ENCODE data around the gene KRT222.

Gene KRT222

DNA sequence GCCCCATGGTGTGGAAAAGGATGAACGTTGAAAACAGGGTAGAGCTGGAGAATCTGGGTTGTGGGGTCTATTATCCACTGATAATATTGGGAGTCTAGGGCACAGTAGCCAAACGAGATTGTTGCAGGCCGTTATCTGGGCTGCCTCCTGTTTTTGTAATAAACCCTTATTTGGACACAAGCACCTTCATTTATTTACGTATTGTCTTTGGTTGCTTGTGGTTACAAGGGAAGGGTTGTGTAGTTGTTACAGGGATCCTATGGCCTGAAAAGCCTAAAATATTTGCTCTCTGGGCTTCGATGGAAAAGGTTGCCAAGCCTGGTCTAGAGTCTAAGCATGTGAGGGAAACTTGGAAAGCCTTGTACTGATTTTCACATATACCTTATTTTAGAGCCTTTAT, 13.0 kb downstream of the KRT222 start:
- Histone ChIP-seq H3K4me1 (ENCODE audit: insufficient read depth, low read length) (peaks cover 8% of the 10 kb centered on the region), H3K27me3 (ENCODE audit: control insufficient read depth in 1 of 2, insufficient read depth in 2 of 2, low read length in 2 of 2) (no peaks in the 10 kb centered on the region), H3K9me3 (ENCODE audit: low read length) (no peaks in the 10 kb centered on the region), H3K4me3 (ENCODE audit: low read depth in 1 of 2, low read length in 2 of 2) (no peak overlapping the region), H3K27ac (ENCODE audit: low read depth, low read length) (no peak overlapping the region), H3K36me3 (ENCODE audit: insufficient read depth, low read length) (no peaks in the 10 kb centered on the region), H3K9ac (ENCODE audit: low read length) (no peak overlapping the region)

DNA sequence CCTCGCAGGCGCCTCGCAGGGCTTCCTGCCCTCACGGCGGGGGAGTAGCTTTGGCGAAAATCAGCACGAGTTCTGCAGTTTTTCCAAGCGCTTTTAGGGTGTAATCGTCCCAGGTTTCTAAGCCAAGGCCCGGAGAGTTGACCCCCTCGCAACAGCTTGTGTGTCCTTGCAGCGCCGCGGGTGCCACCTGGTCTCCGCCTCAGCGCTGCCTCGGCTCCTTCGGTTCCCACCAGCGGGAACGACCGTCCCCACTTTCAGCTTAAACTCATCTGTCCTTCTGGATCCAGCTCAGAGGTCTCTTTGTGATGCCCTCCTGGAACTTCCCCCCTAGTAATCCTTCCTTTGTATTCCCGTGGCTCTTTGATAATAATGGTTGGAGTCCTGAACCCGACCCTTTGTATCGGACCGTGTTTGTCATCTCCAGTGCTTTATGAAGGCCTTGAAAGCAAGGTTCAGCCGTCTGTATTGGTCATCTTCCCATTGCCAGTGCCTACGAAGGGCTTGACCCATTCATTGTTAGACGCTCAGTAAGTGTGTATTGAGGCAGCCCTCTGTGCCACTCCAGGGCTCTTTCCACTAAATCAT, 16.5 kb downstream of the KRT222 start:
- Histone ChIP-seq H3K27ac (ENCODE audit: low read depth, low read length) (peak overlapping the region; percentile 95), H3K9me3 (ENCODE audit: low read length) (no peaks in the 10 kb centered on the region), H3K4me1 (ENCODE audit: insufficient read depth, low read length) (peaks cover 30% of the 10 kb centered on the region), H3K4me3 (ENCODE audit: low read depth in 1 of 2, low read length in 2 of 2) (peak overlapping the region; percentile 82 to 98), H3K36me3 (ENCODE audit: insufficient read depth, low read length) (peaks cover 13% of the 10 kb centered on the region), H3K9ac (ENCODE audit: low read length) (peak overlapping the region; percentile 93), H3K27me3 (ENCODE audit: control insufficient read depth in 1 of 2, insufficient read depth in 2 of 2, low read length in 2 of 2) (no peaks in the 10 kb centered on the region)

DNA sequence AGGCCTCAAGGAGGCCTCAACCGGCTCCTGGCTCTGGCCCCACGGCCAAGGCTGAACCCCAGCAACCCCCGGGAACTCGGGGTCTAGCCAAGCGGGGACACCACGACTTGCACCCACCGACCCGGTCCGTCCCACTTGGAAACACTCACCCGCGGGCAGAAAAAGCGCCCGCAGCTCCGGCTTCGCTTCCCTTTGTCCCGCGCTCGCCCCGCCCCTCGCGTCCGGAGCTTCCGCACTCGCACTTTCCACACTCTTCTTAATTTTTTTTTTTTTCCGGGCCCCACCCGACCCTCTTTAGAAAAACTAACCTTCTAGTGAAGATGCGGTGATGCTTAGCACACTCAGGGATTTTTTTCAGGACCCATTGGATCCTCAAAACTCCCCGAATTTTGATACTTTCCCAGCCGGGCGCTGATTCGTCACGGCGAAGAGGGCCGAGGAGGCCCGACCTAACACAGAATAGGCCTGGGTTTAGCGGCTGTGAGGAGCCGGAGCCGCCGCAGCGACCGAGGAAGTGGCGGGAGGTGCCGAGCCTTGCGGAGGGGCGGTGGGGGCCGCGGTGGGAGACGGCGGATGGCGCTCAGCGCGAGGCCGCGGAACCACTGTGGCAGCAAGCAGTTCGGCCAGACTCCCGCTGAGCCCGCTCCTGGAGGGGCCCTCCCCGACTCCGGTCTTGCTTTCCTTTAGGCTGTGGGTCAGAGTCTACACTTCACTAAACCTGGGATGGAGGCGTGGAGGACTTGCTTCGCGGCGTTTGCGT, 17.2 kb downstream of the KRT222 start, which contains the start of gene SMARCE1:
TSS of gene SMARCE1 (minus strand) at position 195 of the 760 bp plus-strand sequence. CDS start 2,016 bp downstream, outside the sequence.
- Histone ChIP-seq H3K9ac (ENCODE audit: low read length) (peak within 1 kb of the TSS; percentile 93), H3K4me3 (ENCODE audit: low read depth in 1 of 2, low read length in 2 of 2) (peak within 1 kb of the TSS; percentile 82 to 98), H3K36me3 (ENCODE audit: insufficient read depth, low read length) (peaks cover 15% of the 10 kb centered on the region), H3K9me3 (ENCODE audit: low read length) (no peaks in the 10 kb centered on the region), H3K27ac (ENCODE audit: low read depth, low read length) (peak within 1 kb of the TSS; percentile 95), H3K27me3 (ENCODE audit: control insufficient read depth in 1 of 2, insufficient read depth in 2 of 2, low read length in 2 of 2) (no peaks in the 10 kb centered on the region), H3K4me1 (ENCODE audit: insufficient read depth, low read length) (peaks cover 34% of the 10 kb centered on the region)

DNA sequence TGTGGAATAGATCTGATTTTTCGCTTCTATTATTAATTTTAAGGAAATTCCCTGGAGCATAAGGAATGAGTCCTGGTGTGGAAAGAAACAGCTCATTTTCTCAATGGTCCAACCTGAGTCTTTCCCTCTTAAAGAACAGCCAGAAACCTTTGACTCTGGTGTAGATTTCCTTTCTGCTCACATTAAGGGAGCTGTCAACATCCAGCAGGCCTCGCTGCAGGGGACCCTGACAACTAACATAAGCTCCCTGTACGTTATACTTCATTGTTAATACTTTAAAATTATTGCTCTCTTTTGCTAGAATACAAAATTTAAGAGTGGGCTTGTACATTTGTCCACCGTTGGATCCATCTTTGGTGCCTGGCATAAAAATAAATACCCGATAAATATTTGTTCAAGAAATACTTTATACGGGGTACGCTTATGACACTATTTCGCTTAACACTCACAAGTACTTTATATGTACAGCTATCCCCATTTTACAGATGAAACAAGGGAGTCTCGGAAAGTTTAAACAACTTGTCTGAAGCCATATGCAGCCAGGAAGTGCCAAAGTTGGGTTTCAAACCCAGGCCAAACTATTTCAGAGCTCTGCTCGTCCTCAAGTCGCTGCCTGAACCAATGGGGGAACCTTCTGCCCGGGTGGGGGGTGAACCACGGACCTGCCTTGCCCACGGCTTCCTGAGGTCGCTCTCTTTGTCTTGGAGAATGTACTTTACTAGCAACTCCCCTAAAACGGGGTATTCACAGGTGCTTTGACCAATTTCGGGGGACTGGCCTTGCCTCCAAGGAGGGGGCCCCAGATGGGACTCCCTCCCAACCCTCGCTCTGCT, 18.0 kb downstream of the KRT222 start:
- peaks cover 34% of the 10 kb centered on the region for H3K4me1 ChIP-seq (ENCODE audit: insufficient read depth, low read length)
- H3K4me3 ChIP-seq (ENCODE audit: low read depth in 1 of 2, low read length in 2 of 2), result peak overlapping the region; percentile 82 to 98

DNA sequence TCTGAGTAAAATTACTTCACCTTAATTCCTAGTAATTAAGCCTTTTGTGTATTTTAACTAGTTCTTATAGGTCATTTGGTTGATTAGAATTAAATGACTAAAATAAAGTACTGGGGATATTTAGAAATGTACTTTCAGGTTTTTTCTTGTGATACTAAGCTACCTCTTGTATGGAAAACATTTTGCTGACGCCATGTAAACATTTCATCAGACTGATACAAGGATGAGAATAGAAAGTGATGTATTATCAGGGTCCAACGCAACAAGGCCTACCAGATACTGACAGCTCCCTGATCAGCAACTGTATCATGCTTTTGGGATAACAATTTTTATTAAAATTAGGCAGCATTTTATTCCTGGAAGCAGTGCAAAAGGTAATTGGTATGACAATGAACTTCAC, 19.0 kb downstream of the KRT222 start:
- no peaks in the 10 kb centered on the region for H3K9me3 ChIP-seq (ENCODE audit: low read length)

More for the DNA sequence above, 18.0 kb downstream of the KRT222 start:
- Histone ChIP-seq H3K9ac (ENCODE audit: low read length) (peak overlapping the region; percentile 93), H3K9me3 (ENCODE audit: low read length) (no peaks in the 10 kb centered on the region), H3K27me3 (ENCODE audit: control insufficient read depth in 1 of 2, insufficient read depth in 2 of 2, low read length in 2 of 2) (no peaks in the 10 kb centered on the region), H3K27ac (ENCODE audit: low read depth, low read length) (peak overlapping the region; percentile 95), H3K36me3 (ENCODE audit: insufficient read depth, low read length) (peaks cover 23% of the 10 kb centered on the region)

DNA sequence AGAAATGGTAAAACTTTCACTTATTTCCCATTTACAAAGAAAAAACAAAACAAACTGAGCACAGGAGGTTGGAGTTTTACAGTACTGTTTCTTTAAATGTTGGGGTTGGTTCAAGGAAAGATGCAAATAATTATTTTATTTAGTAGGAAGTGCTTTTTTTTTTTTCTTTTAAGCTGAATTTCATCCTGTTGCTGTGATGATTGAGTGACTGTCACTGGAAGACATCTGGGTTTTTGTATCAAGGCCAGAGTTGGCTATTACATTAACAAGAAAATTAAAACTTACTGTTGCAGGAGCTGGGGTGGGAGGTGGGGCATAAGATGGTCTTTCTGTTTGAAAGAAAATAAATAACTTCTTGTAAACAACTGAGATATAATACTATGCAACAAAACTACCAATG, 19.7 kb downstream of the KRT222 start:
- no peak overlapping the region for H3K27ac ChIP-seq (ENCODE audit: low read depth, low read length)
- H3K9ac ChIP-seq (ENCODE audit: low read length), result no peak overlapping the region
- H3K9me3 ChIP-seq (ENCODE audit: low read length), result no peaks in the 10 kb centered on the region
- peaks cover 34% of the 10 kb centered on the region for H3K4me1 ChIP-seq (ENCODE audit: insufficient read depth, low read length)
- no peak overlapping the region for H3K4me3 ChIP-seq (ENCODE audit: low read depth in 1 of 2, low read length in 2 of 2)
- peaks cover 36% of the 10 kb centered on the region for H3K36me3 ChIP-seq (ENCODE audit: insufficient read depth, low read length)
- H3K27me3 ChIP-seq (ENCODE audit: control insufficient read depth in 1 of 2, insufficient read depth in 2 of 2, low read length in 2 of 2), result no peaks in the 10 kb centered on the region

More for the DNA sequence above, 19.0 kb downstream of the KRT222 start:
- Histone ChIP-seq H3K27ac (ENCODE audit: low read depth, low read length) (no peak overlapping the region), H3K36me3 (ENCODE audit: insufficient read depth, low read length) (peaks cover 33% of the 10 kb centered on the region), H3K9ac (ENCODE audit: low read length) (no peak overlapping the region), H3K4me1 (ENCODE audit: insufficient read depth, low read length) (peaks cover 34% of the 10 kb centered on the region), H3K27me3 (ENCODE audit: control insufficient read depth in 1 of 2, insufficient read depth in 2 of 2, low read length in 2 of 2) (no peaks in the 10 kb centered on the region), H3K4me3 (ENCODE audit: low read depth in 1 of 2, low read length in 2 of 2) (no peak overlapping the region)

DNA sequence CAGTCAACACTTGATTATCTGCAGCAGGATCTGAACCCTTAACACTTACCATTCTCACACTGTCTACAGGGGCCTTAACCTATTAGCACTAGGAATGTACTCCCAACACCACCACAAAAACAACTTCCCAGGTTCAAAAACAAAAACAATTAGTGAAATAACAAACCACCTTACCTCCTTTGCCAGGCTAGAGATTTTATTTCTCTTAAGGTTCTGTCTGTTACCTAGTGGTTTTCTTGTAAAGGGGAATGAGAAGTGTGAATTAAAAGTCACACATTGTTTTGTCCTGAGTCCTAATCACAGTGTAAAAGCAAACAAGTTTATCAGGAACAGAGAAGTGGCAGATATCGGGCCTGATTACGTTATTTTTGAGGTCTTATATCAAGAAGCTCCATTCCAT, 27.0 kb downstream of the KRT222 start:
- no peak overlapping the region for H3K27ac ChIP-seq (ENCODE audit: low read depth, low read length)
- peaks cover 69% of the 10 kb centered on the region for H3K36me3 ChIP-seq (ENCODE audit: insufficient read depth, low read length)
- H3K9me3 ChIP-seq (ENCODE audit: low read length), result no peaks in the 10 kb centered on the region
- H3K4me3 ChIP-seq (ENCODE audit: low read depth in 1 of 2, low read length in 2 of 2), result no peak overlapping the region
- no peaks in the 10 kb centered on the region for H3K27me3 ChIP-seq (ENCODE audit: control insufficient read depth in 1 of 2, insufficient read depth in 2 of 2, low read length in 2 of 2)
- H3K4me1 ChIP-seq (ENCODE audit: insufficient read depth, low read length), result no peaks in the 10 kb centered on the region
- H3K9ac ChIP-seq (ENCODE audit: low read length), result no peak overlapping the region

DNA sequence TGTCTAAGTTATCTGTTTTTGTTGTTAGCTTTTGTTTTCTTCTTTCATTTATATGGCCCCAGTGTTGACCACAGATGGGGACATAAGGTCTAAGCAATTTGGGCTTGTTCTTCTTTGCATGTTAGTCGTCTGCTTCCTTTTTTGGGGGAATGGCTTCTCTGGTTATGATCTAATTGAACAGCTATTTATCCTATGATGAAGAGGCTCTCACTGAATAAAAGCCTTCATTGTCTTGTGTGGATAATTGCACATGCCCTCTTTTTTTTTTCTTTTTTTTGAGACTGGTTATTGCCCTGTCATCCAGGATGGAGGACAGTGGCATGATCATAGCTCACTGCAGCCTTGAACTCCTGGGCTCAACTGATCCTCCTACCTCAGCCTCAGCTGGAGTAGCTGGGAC, 31.1 kb downstream of the KRT222 start:
- H3K27me3 ChIP-seq (ENCODE audit: control insufficient read depth in 1 of 2, insufficient read depth in 2 of 2, low read length in 2 of 2), result no peaks in the 10 kb centered on the region
- peaks cover 83% of the 10 kb centered on the region for H3K36me3 ChIP-seq (ENCODE audit: insufficient read depth, low read length)
- H3K27ac ChIP-seq (ENCODE audit: low read depth, low read length), result no peak overlapping the region

DNA sequence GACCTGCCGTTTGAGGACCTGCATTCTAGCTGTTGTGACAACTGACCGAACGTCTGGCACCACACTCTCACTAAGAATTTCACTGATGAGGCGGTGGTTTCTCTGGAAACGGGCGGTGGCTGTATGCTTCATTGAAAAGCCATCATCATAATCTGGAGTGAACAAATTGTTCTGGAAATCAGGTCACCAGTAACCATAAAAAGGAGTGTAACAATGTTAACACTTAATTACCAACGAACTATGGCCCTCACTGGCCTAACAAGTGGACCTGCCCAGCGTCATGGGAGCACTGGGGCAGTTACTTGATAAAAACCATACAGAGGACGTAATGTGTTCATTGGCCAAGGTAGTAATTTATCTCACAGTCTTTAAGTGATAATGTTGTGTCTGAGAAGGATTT, 32.8 kb downstream of the KRT222 start:
- H3K27ac ChIP-seq (ENCODE audit: low read depth, low read length), result no peak overlapping the region
- H3K36me3 ChIP-seq (ENCODE audit: insufficient read depth, low read length), result peaks cover 79% of the 10 kb centered on the region
- no peaks in the 10 kb centered on the region for H3K9me3 ChIP-seq (ENCODE audit: low read length)
- no peak overlapping the region for H3K4me3 ChIP-seq (ENCODE audit: low read depth in 1 of 2, low read length in 2 of 2)
- H3K9ac ChIP-seq (ENCODE audit: low read length), result no peak overlapping the region
- no peaks in the 10 kb centered on the region for H3K27me3 ChIP-seq (ENCODE audit: control insufficient read depth in 1 of 2, insufficient read depth in 2 of 2, low read length in 2 of 2)
- no peaks in the 10 kb centered on the region for H3K4me1 ChIP-seq (ENCODE audit: insufficient read depth, low read length)

More for the DNA sequence above, 31.1 kb downstream of the KRT222 start:
- H3K9ac ChIP-seq (ENCODE audit: low read length), result no peak overlapping the region
- H3K9me3 ChIP-seq (ENCODE audit: low read length), result no peaks in the 10 kb centered on the region
- no peak overlapping the region for H3K4me3 ChIP-seq (ENCODE audit: low read depth in 1 of 2, low read length in 2 of 2)
- no peaks in the 10 kb centered on the region for H3K4me1 ChIP-seq (ENCODE audit: insufficient read depth, low read length)

DNA sequence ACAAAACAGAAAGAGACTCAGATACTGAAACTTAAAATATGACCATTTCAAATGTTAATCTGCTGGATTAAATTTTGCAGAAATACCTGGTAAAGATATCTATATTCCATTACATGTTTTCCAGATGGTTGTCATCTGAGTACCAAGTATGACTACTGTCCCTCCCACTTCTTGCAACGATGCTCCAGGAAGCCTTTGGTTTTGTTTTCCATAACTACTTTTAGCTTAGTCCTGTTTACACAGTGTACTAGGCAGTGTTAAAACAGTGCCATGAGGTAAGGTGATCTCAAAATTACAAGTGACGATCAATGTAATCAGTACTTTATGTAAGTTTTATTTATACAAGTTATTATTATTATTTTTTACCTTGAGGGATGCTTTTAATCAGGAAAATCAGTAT, 35.1 kb downstream of the KRT222 start:
- H3K4me3 ChIP-seq (ENCODE audit: low read depth in 1 of 2, low read length in 2 of 2), result no peak overlapping the region
- no peaks in the 10 kb centered on the region for H3K4me1 ChIP-seq (ENCODE audit: insufficient read depth, low read length)
- no peak overlapping the region for H3K27ac ChIP-seq (ENCODE audit: low read depth, low read length)
- no peaks in the 10 kb centered on the region for H3K27me3 ChIP-seq (ENCODE audit: control insufficient read depth in 1 of 2, insufficient read depth in 2 of 2, low read length in 2 of 2)
- H3K9me3 ChIP-seq (ENCODE audit: low read length), result no peaks in the 10 kb centered on the region
- H3K36me3 ChIP-seq (ENCODE audit: insufficient read depth, low read length), result peaks cover 56% of the 10 kb centered on the region
- no peak overlapping the region for H3K9ac ChIP-seq (ENCODE audit: low read length)

DNA sequence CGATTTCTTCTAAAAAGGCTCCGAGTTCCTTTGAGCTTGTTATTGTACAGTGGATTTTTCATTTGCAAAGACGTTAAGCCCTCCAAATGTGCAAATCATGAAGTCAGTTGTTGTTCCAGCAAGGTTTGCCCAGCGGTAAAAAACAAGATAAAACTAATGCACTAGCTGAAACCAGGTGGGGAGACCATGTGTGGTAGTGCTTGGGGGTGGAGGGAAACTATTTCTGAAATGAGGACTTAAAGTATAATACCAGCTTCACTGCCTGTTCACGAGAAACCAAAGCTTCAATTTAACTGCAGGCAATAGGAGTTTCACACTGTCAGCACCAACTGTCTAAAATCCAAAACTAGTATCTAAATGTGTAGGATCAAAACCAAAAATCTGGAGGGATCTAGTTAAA, 39.7 kb downstream of the KRT222 start:
- Histone ChIP-seq H3K27ac (ENCODE audit: low read depth, low read length) (no peak overlapping the region), H3K27me3 (ENCODE audit: control insufficient read depth in 1 of 2, insufficient read depth in 2 of 2, low read length in 2 of 2) (no peaks in the 10 kb centered on the region), H3K4me1 (ENCODE audit: insufficient read depth, low read length) (no peaks in the 10 kb centered on the region), H3K36me3 (ENCODE audit: insufficient read depth, low read length) (peaks cover 11% of the 10 kb centered on the region), H3K9ac (ENCODE audit: low read length) (no peak overlapping the region), H3K4me3 (ENCODE audit: low read depth in 1 of 2, low read length in 2 of 2) (no peak overlapping the region), H3K9me3 (ENCODE audit: low read length) (no peaks in the 10 kb centered on the region)

Measured in muscle layer of colon (tissue), 2 donors.